HCT116 (cell line): ENCODE data around the gene ABCF3. TPM values are rescaled to one million over a fixed set of nuclear protein-coding genes. Genes with fewer than 3 reads are reported as not detected.
"Not testable (repeated sequence)": the region's sequence is repeated elsewhere in the genome, so short reads cannot be mapped to it uniquely, and the experiment has no call there.

Source experiments
- ATAC-seq: fragments of 200-7000 bp; cut with Tn5 transposase; 2 replicates; pipeline ENCODE4 v1.9.1; 2020; ENCODE audit warnings: mild to moderate bottlenecking, moderate library complexity
- BruUV-seq: library from RNA; stranded (reverse); fragments of 400-500 nt; replicated peaks from 2 replicates; lab custom pipeline; 2021; lab: Mats Ljungman, UMichigan
- CTCF ChIA-PET: fragments of 300-600 bp; sonication (Branson Sonifier 250); formaldehyde crosslinking; loops from one replicate; lab custom pipeline; 2021; ENCODE audit warnings: antibody characterized with exemption; lab: Charles Lee
- POLR2A ChIA-PET: fragments of 300-600, 350-600 bp; sonication (Branson Sonifier 250); formaldehyde crosslinking; loops from one replicate; lab custom pipeline; 2021; ENCODE audit warnings: antibody characterized with exemption; lab: Charles Lee
- RAD21 ChIA-PET, 2 experiments: fragments of 300-600 bp; sonication (Branson Sonifier 250); formaldehyde crosslinking; loops; one replicate each; lab custom pipeline; 2023; ENCODE audit warnings: low total read pairs in 2 of 2; ENCODE audit not compliant: uncharacterized antibody in 2 of 2, unreplicated experiment in 2 of 2, low non-redundant PET in 1 of 2; lab: Charles Lee
- DNase-seq: peaks from one replicate; pipeline ENCODE4 v3.0.0-alpha.2; 2010; ENCODE audit warnings: low read depth, low spot score
- H2AFZ ChIP-seq: fragments of 200-600 bp; shearing (Covaris generic), sonication (generic); 2 replicates; pipeline ENCODE4 v1.6.1; 2017; ENCODE audit warnings: low read depth, mixed run types, mixed read lengths, antibody characterized with exemption, low read length; ENCODE audit not compliant: poor library complexity, severe bottlenecking
- H3K27ac ChIP-seq: 2 replicates; pipeline ENCODE4 v1.5.1; 2012; ENCODE audit warnings: low read depth, low read length
- H3K27me3 ChIP-seq: fragments of 200-600 bp; sonication (generic); 2 replicates; pipeline ENCODE4 v1.6.1; 2016; ENCODE audit warnings: mixed run types, low read length, mixed read lengths; ENCODE audit not compliant: insufficient read depth
- H3K36me3 ChIP-seq, 2 experiments: fragments of 200-500 bp in 1 of 2; fragments of 200-600 bp in 1 of 2; sonication (Bioruptor generic) in 1 of 2; sonication (generic) in 1 of 2; 2 replicates each; pipeline versions ENCODE4 v1.5.1 to v1.6.1; 2014 to 2016; ENCODE audit warnings: low read length in 2 of 2, inconsistent platforms in 1 of 2, mixed read lengths in 1 of 2, mixed run types in 1 of 2; ENCODE audit not compliant: insufficient read depth in 2 of 2, control insufficient read depth in 1 of 2
- H3K4me1 ChIP-seq, 2 experiments: fragments of 200-600 bp in 1 of 2; sonication (generic) in 1 of 2; 2 replicates each; pipeline versions ENCODE4 v1.5.1 to v1.6.1; 2012 to 2017; ENCODE audit warnings: low read length in 2 of 2, inconsistent platforms in 1 of 2, mild to moderate bottlenecking in 1 of 2, mixed read lengths in 1 of 2, mixed run types in 1 of 2, moderate library complexity in 1 of 2; ENCODE audit not compliant: insufficient read depth in 2 of 2, control insufficient read depth in 1 of 2
- H3K4me2 ChIP-seq: fragments of 200-600 bp; sonication (generic); 2 replicates; pipeline ENCODE4 v1.6.1; 2017; ENCODE audit warnings: mixed run types, low read length, mixed read lengths
- H3K4me3 ChIP-seq, 2 experiments: fragments of 200-600 bp in 1 of 2; sonication (generic) in 1 of 2; replicated peaks in 1 of 2; 2 replicates each; pipeline ENCODE4 v1.5.1; 2011 to 2016; ENCODE audit warnings: low read length in 2 of 2, control low read depth in 1 of 2, low read depth in 1 of 2, mild to moderate bottlenecking in 1 of 2, mixed read lengths in 1 of 2, mixed run types in 1 of 2
- H3K79me2 ChIP-seq: fragments of 200-600 bp; sonication (generic); 2 replicates; pipeline ENCODE4 v1.6.1; 2017; ENCODE audit warnings: mild to moderate bottlenecking, mixed run types, low read length, moderate library complexity, mixed read lengths; ENCODE audit not compliant: insufficient read depth
- H3K9ac ChIP-seq: fragments of 200-600 bp; sonication (generic); 2 replicates; pipeline ENCODE4 v1.6.1; 2016; ENCODE audit warnings: low read length, mixed read lengths
- H3K9me2 ChIP-seq: fragments of 200-600 bp; sonication (generic), shearing (Covaris generic); 2 replicates; pipeline ENCODE4 v1.6.1; 2017; ENCODE audit warnings: mixed run types, mild to moderate bottlenecking, moderate library complexity; ENCODE audit not compliant: insufficient read depth
- H3K9me3 ChIP-seq, 2 experiments: fragments of 200-500 bp in 1 of 2; fragments of 200-600 bp in 1 of 2; sonication (Bioruptor generic) in 1 of 2; sonication (generic) in 1 of 2; 2 replicates each; pipeline ENCODE4 v1.6.1; 2014 to 2017; ENCODE audit warnings: low read length in 2 of 2, mixed read lengths in 2 of 2, inconsistent platforms in 1 of 2, low read depth in 1 of 2, mild to moderate bottlenecking in 1 of 2, mixed run types in 1 of 2, moderate library complexity in 1 of 2; ENCODE audit not compliant: control insufficient read depth in 1 of 2, insufficient read depth in 1 of 2
- H4K20me1 ChIP-seq: fragments of 200-600 bp; sonication (generic), shearing (Covaris generic); 2 replicates; pipeline ENCODE4 v1.6.1; 2017; ENCODE audit warnings: mixed run types, mild to moderate bottlenecking, moderate library complexity; ENCODE audit not compliant: insufficient read depth
- EGR1 ChIP-seq: IDR thresholded peaks from 2 replicates; pipeline ENCODE4 v1.6.1; 2012; ENCODE audit warnings: low read depth
- MAX ChIP-seq: IDR thresholded peaks from 2 replicates; pipeline ENCODE4 v1.6.1; 2012
- POLR2A ChIP-seq: IDR thresholded peaks from 2 replicates; pipeline ENCODE4 v1.7.0; 2011; ENCODE audit warnings: borderline replicate concordance; ENCODE audit not compliant: insufficient read depth, insufficient read length; ENCODE audit errors: extremely low read depth
- POLR2AphosphoS5 ChIP-seq: IDR thresholded peaks from 2 replicates; pipeline ENCODE4 v1.6.1; 2011; ENCODE audit warnings: mild to moderate bottlenecking, low read depth, low read length, moderate library complexity
- TCF7L2 ChIP-seq: IDR thresholded peaks from 2 replicates; pipeline ENCODE4 v1.7.0; 2011; ENCODE audit warnings: borderline replicate concordance, inconsistent platforms; ENCODE audit not compliant: insufficient read depth, insufficient read length; ENCODE audit errors: extremely low read depth
- ZFX ChIP-seq: fragments of 450-650 bp; IDR thresholded peaks from 2 replicates; pipeline ENCODE4 v1.6.1; 2017
- intact Hi-C: fragments of 100-400 bp; cut with micrococcal nuclease; formaldehyde crosslinking; loops from 2 replicates; pipeline ENCODE4 v1.10.0; 2022
- total RNA-seq: library from RNA; stranded (reverse); gene quantifications from one replicate; pipeline ENCODE4 v1.2.1, GENCODE V29; 2021; ENCODE audit not compliant: unreplicated experiment
- TF ChIP-seq, protein P1 (sequence below), 3 experiments: fragments of 200-600 bp in 1 of 3; sonication (generic) in 1 of 3; IDR thresholded peaks in 2 of 3; conservative IDR thresholded peaks in 1 of 3; 2 replicates each; pipeline ENCODE4 v1.5.1; 2012 to 2017; ENCODE audit warnings: low read depth in 2 of 3, low read length in 2 of 3, antibody characterized with exemption in 1 of 3, borderline replicate concordance in 1 of 3, control low read depth in 1 of 3, mild to moderate bottlenecking in 1 of 3, mixed read lengths in 1 of 3, mixed run types in 1 of 3, moderate library complexity in 1 of 3; ENCODE audit not compliant: insufficient read depth in 1 of 3
- TF ChIP-seq, protein P2 (sequence below): IDR thresholded peaks from 2 replicates; pipeline ENCODE4 v1.6.1; 2012

Gene ABCF3
- total RNA-seq, 1 experiment from 2014 or later = 74.6 TPM

GRCh38 chr3:184149770-184150169 is 36.2 kb upstream of the ABCF3 start:
- not testable (repeated sequence) for H3K9me3 ChIP-seq, H3K27ac ChIP-seq, H4K20me1 ChIP-seq, DNase-seq
- ChIA-PET POLR2A (interaction anchor here (1.0 kb wide), 1 partner anchor 15 kb away, joined by 3 read pairs; the partner anchor contains the start of gene EIF2B5), RAD21 (interaction anchor here in 1 of 2 experiments (0.6 to 0.8 kb wide), 2 partner anchors 122 to 387 kb away, joined by 4 read pairs; no protein-coding TSS in a partner anchor)
- TF ChIP-seq, protein P1, sequence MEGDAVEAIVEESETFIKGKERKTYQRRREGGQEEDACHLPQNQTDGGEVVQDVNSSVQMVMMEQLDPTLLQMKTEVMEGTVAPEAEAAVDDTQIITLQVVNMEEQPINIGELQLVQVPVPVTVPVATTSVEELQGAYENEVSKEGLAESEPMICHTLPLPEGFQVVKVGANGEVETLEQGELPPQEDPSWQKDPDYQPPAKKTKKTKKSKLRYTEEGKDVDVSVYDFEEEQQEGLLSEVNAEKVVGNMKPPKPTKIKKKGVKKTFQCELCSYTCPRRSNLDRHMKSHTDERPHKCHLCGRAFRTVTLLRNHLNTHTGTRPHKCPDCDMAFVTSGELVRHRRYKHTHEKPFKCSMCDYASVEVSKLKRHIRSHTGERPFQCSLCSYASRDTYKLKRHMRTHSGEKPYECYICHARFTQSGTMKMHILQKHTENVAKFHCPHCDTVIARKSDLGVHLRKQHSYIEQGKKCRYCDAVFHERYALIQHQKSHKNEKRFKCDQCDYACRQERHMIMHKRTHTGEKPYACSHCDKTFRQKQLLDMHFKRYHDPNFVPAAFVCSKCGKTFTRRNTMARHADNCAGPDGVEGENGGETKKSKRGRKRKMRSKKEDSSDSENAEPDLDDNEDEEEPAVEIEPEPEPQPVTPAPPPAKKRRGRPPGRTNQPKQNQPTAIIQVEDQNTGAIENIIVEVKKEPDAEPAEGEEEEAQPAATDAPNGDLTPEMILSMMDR (IDR thresholded peaks at IDR 0.05 in 2 of 3, conservative IDR thresholded peaks at IDR 0.05 in 1 of 3; ENCODE audit: borderline replicate concordance in 1 of 3, insufficient read depth in 1 of 3, low read depth in 2 of 3, low read length in 2 of 3) = peak; percentile 18 to 62 (median 23); a peak in 2 of 6 replicates
- TF ChIP-seq, all 23 proteins: peak for 1; not testable (repeated sequence) for 22
- H3K79me2 ChIP-seq, H3K36me3 ChIP-seq, H2AFZ ChIP-seq, CTCF ChIA-PET, H3K9me2 ChIP-seq, H3K4me2 ChIP-seq, H3K27me3 ChIP-seq, BruUV-seq, H3K9ac ChIP-seq, H3K4me3 ChIP-seq: not testable (repeated sequence)
- H3K4me1 ChIP-seq = peaks cover 0 to 24% of the 10 kb centered on the region in 2 experiments; a peak in 2 of 4 replicates
- intact Hi-C loops = loop anchor here (1.0 kb wide), 1 partner anchor 140 kb away; no protein-coding TSS in a partner anchor
- peak; percentile 57 for ATAC-seq

DNA sequence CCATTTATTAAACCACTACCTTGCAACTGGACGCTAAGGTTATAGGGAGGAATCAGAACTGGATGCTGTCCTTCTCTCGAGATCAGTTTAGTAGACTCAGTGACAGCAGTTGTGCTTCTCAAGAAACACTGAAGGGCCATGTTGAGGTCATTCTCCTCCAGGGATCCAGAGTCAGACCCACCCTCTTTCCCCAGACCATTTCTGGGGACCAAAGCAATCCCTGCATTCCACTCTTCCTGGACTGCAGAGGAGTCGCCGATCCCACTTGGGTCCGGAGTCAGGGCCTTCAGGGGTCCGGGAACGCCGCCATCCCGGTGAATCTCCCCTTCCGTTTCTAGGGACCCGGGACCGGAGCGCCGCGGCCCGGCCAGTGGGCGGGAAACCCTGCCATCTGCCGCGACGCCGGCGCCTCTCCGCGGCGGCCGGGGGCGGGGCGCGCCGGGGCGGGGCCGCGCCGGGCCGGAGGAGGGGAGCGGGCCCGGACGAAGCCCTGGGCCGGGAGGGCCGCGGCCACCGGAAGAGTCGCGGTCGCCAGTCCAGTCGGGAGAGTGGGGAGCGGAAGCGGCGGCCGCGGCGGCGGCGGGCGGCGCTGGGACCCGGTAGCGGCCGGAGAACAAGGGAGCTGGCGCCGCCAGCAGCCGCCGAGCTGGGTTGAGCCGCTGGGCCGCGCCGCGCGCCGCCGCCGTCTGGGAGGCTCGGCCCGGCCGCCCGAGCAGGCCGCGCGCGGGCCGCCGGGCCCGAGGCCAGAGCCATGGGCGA is 30.9 kb upstream of the ABCF3 start, which contains the start of gene DVL3:
TSS of gene DVL3 (plus strand) at position 493 of the 759 bp plus-strand sequence. CDS start at position 752, 259 bp downstream.
- H4K20me1 ChIP-seq = no peaks in the 10 kb centered on the region
- no peaks in the 10 kb centered on the region for H3K9me3 ChIP-seq
- H3K79me2 ChIP-seq = peaks cover 43% of the 10 kb centered on the region
- BruUV-seq = no TSS peak
- H3K4me2 ChIP-seq = peak within 1 kb of the TSS; percentile 93
- H3K9ac ChIP-seq = peak within 1 kb of the TSS; percentile 82
- POLR2A ChIA-PET = interaction anchor here (0.6 kb wide), 1 partner anchor 19 kb away, joined by 6 read pairs; no protein-coding TSS in a partner anchor
- CTCF ChIA-PET = interaction anchor here (0.6 kb wide), 1 partner anchor 260 kb away, joined by 3 read pairs; no protein-coding TSS in a partner anchor
- ATAC-seq = peak; percentile 86
- no peaks in the 10 kb centered on the region for H3K36me3 ChIP-seq
- no peaks in the 10 kb centered on the region for H3K27me3 ChIP-seq
- H3K4me3 ChIP-seq = peak within 1 kb of the TSS; percentile 82 to 93
- H2AFZ ChIP-seq = peak within 1 kb of the TSS; percentile 81
- intact Hi-C loops = no loop called here
- TF ChIP-seq MAX (peak; percentile 52; the same call in 1 of the 2 replicates), TCF7L2 (peak; percentile 71), POLR2AphosphoS5 (peak; percentile 58), EGR1 (no peak), ZFX (peak; percentile 93), POLR2A (peak; percentile 49)
- TF ChIP-seq, protein P2, sequence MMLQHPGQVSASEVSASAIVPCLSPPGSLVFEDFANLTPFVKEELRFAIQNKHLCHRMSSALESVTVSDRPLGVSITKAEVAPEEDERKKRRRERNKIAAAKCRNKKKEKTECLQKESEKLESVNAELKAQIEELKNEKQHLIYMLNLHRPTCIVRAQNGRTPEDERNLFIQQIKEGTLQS = no peak
- TF ChIP-seq, all 23 proteins: peak for 5
- RAD21 ChIA-PET = no interaction called here
- Histone ChIP-seq H3K9me2 (no peaks in the 10 kb centered on the region), H3K27ac (peak within 1 kb of the TSS; percentile 89), H3K4me1 (peaks cover 7 to 21% of the 10 kb centered on the region in 2 experiments; a peak in 3 of 4 replicates)
- no peak for DNase-seq
